ENCODE measurements around the gene GABARAP.

The GABARAP gene

GRCh38 chr17:7226721-7227710 is 15.2 kb downstream of the GABARAP start:
- no peak for DNase-seq (ENCODE audit: insufficient read length, low spot score)
- FAIRE-seq, result no peak
- TF ChIP-seq POLR2A (IDR thresholded peaks at IDR 0.05; ENCODE audit: low read depth, low read length), result no peak

GRCh38 chr17:7225711-7226331 is 16.4 kb downstream of the GABARAP start:
- FAIRE-seq (no peak), DNase-seq (ENCODE audit: insufficient read length, low spot score) (no peak)
- no peak for TF ChIP-seq POLR2A (IDR thresholded peaks at IDR 0.05; ENCODE audit: low read depth, low read length)

- no peak for TF ChIP-seq POLR2A (IDR thresholded peaks at IDR 0.05; ENCODE audit: low read depth, low read length)
- FAIRE-seq (no peak), DNase-seq (ENCODE audit: insufficient read length, low spot score) (no peak)
These were observed 17.6 kb downstream of the GABARAP start for GRCh38 chr17:7224661-7225111.

- DNase-seq (ENCODE audit: insufficient read length, low spot score) (no peak), FAIRE-seq (no peak)
- TF ChIP-seq POLR2A (IDR thresholded peaks at IDR 0.05; ENCODE audit: low read depth, low read length), result no peak
These were observed 18.1 kb downstream of the GABARAP start for GRCh38 chr17:7224110-7224509.

- FAIRE-seq (no peak), DNase-seq (ENCODE audit: insufficient read length, low spot score) (no peak)
- TF ChIP-seq POLR2A (IDR thresholded peaks at IDR 0.05; ENCODE audit: low read depth, low read length), result no peak
These were observed 18.9 kb downstream of the GABARAP start for GRCh38 chr17:7223375-7223774.

- no peak for TF ChIP-seq POLR2A (IDR thresholded peaks at IDR 0.05; ENCODE audit: low read depth, low read length)
- no peak for FAIRE-seq
- DNase-seq (ENCODE audit: insufficient read length, low spot score), result no peak
These were observed 19.3 kb downstream of the GABARAP start for GRCh38 chr17:7222972-7223292.

GRCh38 chr17:7222093-7222971 is 19.9 kb downstream of the GABARAP start:
- TF ChIP-seq POLR2A (IDR thresholded peaks at IDR 0.05; ENCODE audit: low read depth, low read length), result no peak
- FAIRE-seq (no peak), DNase-seq (ENCODE audit: insufficient read length, low spot score) (no peak)

- no peak for FAIRE-seq
- no peak for DNase-seq (ENCODE audit: insufficient read length, low spot score)
- no peak for TF ChIP-seq POLR2A (IDR thresholded peaks at IDR 0.05; ENCODE audit: low read depth, low read length)
These were observed 20.8 kb downstream of the GABARAP start for GRCh38 chr17:7221278-7222092.

- FAIRE-seq (no peak), DNase-seq (ENCODE audit: insufficient read length, low spot score) (no peak)
- no peak for TF ChIP-seq POLR2A (IDR thresholded peaks at IDR 0.05; ENCODE audit: low read depth, low read length)
These were observed 21.5 kb downstream of the GABARAP start for GRCh38 chr17:7220593-7221277.

- TF ChIP-seq POLR2A (IDR thresholded peaks at IDR 0.05; ENCODE audit: low read depth, low read length), result peak; percentile 94
- DNase-seq (ENCODE audit: insufficient read length, low spot score), result peak; percentile 86
- FAIRE-seq, result no peak
These were observed 22.2 kb downstream of the GABARAP start, which contains the start of the genes ACADVL and DLG4 for GRCh38 chr17:7219812-7220592. Gene ACADVL, plus strand, starts transcription at chr17:7219938. Its CDS starts 47 bp downstream, at chr17:7219985. Gene DLG4, minus strand, starts transcription at chr17:7219836.

- no peak for TF ChIP-seq POLR2A (IDR thresholded peaks at IDR 0.05; ENCODE audit: low read depth, low read length)
- DNase-seq (ENCODE audit: insufficient read length, low spot score), result no peak
- FAIRE-seq, result no peak
These were observed 22.9 kb downstream of the GABARAP start for GRCh38 chr17:7219229-7219811.
